Stimulated activated CD8-positive, alpha-beta memory T cell treated with anti-CD3 and anti-CD28 coated beads, Interleukin-7, amount 100 ng/mL, for 1 hour (primary cell): ENCODE data around the gene NARF.
"Not testable (repeated sequence)": the region's sequence is repeated elsewhere in the genome, so short reads cannot be mapped to it uniquely, and the experiment has no call there.

Experiments
- DNase-seq, 2 donors: peaks; one replicate each; pipeline ENCODE4 v3.0.0-alpha.2; 2020; ENCODE audit warnings: low read depth in 2 of 2

Gene NARF

DNA sequence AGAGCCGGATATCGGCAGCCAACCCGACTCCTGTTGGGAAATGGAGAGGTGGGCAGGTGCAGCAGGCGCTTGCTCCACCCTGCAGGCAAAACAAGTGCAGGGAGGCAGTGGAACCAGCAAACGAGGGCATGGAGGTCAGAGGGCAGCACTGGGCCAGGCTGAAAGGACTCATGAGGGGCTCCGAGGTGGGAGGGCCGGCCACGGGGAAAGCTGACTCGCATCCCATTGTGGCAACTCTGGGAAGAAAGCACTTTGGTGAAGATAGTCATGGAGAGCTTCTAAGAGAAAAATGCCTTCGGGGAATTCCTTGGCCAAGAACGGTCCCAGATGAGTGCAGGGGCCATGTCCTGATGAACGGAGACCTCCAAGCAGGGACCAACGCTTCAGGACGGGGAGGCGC lies 12.4 kb upstream of the NARF start:
- DNase-seq = no peak

DNA sequence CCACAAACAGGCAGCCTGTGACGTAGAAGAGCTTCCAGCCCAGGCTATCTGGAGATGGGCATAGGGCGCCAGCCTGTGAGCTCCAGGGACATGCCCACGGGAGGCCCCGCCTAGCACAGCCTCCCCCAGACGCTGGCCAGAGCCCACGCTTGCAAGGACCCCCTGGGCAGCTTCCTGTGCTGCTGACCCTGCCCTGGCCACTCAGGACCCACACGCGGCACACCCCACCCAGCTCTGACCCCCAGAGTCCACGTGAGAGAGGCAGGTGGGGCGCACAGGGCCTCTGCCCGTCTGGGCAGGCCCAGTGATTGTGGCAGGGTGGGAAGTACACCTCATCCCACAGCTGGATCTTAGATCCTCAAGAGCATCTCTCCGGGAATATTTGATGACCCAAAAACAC lies 11.9 kb upstream of the NARF start:
- no peak for DNase-seq

DNA sequence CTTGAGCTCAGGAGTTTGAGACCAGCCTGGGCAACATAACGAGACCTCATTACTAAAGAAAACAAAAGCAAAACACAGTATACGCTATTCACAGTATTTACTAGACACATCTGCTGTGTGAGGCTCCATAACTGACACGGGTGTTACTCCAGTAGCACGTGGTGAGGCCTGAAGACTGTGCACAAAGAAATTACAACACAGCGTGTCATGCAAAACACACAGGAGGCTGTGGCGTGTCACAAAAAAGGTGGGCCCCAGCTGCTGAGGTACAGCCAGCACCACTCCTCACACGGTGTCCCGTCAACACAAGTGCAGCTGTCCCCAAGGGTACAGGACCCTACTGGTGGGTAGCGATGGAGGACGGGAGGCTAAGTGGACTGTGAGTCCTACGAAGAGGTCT lies 10.7 kb upstream of the NARF start:
- no peak for DNase-seq

DNA sequence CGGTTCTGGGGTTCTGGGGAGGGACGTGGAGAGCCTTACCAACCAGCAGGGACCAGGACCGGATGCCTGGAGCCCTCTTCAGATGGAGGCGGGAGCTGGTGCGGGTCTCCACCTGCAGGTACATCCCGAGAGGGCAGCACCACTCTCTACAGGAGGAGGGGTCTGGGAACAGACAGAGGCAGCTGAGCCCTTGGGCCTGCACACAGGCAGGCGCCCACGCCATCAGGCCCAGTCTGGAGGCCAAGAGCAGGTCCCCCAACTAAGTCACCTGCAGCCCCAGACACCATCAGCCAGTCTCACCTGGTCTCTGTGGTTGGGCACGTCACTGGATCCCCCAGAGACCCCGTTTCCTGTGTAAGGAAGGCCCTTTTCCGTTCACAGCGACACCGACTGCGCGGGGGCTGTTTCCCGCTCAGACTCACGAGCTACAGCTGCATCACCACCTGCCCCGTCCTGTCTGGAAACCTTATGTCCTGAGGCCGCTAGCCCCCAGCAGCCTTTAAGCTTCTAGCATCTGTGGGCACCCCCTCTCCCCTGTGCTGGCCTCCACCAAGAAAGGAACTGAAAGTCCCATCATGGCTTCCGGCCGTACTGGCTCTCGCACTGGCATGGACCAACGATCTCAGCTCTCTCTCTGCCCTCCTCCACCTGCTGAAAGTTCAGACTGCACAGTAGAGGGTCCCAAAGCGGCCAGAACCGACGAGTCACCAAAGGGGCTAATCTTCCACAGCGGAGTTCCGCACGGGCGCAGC lies 9.2 kb upstream of the NARF start:
- peak; percentile 44 to 54 for DNase-seq

DNA sequence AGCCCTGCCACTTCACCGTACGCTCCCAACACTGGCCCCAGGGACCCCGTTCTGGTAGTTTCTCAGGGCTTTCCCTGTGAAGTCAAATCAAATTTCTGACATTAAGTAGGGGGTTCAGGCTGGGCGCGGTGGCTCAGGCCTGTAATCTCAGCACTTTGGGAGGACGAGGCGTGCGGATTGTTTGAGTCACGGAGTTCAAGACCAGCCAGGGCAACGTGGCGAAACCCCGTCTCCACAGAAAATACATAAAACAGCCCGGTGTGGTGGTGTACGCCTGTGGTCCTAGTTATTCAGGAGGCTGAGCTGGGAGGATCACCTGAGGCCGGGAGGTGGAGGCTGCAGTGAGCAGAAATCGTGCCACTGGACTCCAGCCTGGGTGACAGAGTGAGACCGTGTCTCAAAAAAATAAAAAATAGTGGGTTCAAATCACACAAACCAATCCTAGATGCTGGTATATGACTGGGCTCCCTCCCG lies 8.6 kb upstream of the NARF start:
- no peak for DNase-seq

DNA sequence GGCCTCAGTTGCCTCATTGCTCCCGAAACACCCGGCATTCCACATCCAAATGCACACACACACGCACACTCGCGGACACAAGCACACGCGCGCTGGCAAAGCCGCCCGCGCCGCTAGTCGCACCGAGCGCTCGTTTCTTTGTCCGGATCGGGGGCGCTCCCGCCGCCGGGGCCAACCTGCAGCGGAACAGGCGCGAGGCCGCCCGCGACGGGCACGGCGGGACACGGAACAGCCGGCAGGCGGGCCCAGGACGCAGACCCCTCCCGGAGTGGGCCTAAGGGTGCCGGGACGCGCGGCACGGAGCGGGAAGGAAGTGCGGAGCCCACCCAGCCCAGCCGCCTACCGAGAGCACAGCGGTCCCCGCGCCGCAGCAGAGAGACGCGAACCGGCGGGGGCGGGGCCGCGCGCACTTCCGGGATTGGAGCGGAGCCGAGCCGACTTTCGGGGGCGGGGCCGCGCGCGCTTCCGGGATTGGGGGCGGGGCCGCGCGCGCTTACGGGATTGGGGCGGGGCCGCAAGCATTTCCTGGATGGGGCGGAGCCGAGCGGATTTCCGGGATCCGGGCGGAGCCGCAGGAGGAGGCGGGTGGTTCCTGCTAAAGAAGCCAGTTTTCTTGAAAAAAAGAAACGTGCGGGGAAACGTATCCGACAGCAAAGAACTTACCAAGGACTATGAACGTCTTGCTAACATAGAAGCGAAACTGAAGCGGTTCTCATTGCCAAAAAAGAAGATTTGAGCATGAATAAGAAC lies 8.0 kb upstream of the NARF start, which contains the start of gene CYBC1:
TSS of gene CYBC1 (minus strand) at position 396 of the 750 bp plus-strand sequence. CDS start 1,498 bp downstream, outside the sequence.
- peak; percentile 93 for DNase-seq

DNA sequence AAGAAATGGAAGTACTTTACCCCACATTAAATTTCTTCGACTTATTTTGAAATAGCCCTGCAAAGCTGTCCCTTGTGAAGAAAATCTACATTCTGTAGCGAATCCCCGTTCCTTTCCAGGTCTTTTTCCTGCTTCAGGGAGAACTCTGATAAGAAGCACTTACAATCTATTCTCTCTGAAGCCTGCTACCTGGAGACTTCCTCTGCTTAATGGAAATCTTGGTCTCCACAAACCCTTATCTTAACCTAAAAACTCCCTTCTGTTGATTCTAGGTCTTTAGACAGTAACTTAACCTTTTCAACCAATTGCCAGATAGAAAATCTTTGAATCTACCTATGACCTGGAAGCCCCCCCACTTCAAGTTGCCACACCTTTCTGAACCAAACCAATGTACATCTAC lies 6.4 kb upstream of the NARF start:
- no peak for DNase-seq

DNA sequence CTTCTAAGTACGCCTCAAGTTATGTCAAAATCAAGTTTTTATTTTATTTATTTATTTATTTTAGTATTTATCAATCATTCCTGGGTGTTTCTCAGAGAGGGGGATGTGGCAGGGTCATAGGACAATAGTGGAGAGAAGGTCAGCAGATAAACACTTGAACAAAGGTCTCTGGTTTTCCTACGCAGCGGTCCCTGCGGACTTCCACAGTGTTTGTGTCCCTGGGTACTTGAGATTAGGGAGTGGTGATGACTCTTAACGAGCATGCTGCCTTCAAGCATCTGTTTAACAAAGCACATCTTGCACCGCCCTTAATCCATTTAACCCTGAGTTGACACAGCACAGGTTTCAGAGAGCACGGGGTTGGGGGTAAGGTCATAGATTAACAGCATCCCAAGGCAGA lies 5.4 kb upstream of the NARF start:
- not testable (repeated sequence) for DNase-seq

DNA sequence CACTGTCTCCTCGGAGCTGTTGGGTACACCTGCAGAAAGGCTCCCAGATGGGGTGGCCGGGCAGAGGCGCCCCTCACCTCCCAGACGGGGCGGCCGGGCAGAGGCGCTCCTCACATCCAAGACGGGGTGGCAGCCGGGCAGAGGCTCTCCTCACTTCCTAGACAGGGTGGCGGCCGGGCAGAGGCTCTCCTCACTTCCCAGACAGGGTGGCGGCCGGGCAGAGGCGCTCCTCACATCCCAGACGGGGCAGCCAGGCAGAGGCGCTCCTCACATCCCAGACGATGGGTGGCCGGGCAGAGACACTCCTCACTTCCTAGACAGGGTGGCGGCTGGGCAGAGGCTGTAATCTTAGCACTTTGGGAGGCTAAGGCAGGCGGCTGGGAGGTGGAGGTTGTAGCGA lies 4.8 kb upstream of the NARF start:
- DNase-seq = not testable (repeated sequence)

DNA sequence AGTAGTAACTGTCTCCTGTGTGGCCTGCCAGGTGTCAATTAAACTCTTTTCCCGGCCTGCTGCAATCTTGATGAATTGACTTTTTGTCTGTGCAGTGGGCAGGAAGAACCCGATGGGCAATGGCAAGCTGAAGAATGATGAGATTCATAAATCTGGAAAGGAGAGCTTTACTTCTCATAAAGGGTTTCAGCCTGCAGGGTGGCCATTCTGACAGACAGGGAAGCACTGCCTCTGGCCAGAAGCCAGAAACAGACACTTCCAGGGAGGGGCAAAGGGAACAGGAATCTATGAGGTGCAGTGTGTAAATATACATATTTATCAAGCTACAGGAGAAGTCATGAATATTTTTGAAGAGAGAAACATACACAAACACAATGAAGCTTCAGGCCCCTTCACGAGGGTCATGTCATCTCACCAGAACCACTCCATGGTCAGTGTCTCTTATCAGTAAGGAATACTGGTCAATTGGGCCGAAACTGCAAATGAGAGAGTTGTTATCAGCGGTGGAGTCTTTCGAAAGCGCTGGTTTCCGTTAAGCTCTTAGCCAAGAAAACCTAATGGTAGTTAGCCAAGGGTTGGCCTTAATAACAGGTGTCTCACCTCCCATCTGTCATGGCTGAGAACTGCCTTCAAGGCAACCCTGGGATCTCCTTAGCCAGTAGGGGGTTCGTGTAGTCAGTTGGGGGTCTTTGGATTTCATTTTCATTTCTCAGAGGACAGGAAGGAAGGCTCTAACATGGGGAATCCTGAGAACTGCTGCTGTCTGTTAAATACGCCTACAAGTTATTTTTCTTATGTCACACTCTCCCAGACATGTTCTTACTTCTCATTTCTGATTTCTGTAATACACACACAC lies 1.2 kb upstream of the NARF start:
- DNase-seq = no peak

DNA sequence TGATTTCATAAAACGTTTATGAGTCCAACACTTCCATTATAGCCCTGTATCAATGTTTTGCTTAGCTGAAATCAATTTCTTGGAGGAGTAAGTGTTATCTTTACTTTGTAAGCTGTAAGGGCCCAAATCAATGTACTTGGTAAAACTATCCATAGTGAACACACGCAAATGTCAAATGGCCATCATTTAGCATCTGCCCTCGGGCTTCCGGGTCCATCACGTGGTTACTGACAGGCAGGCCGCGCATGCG lies 687 bp upstream of the NARF start:
- no peak for DNase-seq

DNA sequence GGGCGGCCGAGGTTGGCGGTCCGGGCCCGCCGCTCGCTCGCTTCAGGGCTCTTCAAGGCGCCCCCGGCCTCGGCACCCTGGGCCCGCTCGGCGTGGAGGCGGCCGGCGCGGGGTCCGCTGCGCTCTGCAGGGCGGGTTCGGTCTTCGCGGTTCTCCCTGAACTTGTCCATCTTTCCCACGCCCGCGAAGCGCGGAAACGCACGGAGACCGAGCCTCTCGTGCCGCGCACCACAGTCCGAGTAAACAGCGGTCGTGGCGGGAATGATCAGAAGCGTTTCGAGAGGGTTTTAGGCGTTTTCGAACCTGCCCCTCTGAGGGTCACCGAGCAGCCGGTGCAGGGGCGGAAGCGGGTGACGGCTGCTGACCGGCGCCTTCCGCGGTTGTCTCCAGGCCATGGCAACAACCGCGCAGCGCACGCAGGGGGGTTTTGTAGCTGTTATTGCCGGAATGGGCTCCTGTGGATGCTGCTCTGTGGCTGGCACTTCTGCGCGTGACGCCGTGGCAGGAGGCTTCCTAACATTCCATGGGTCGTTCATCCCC lies 414 bp downstream of the NARF start:
- no peak for DNase-seq

DNA sequence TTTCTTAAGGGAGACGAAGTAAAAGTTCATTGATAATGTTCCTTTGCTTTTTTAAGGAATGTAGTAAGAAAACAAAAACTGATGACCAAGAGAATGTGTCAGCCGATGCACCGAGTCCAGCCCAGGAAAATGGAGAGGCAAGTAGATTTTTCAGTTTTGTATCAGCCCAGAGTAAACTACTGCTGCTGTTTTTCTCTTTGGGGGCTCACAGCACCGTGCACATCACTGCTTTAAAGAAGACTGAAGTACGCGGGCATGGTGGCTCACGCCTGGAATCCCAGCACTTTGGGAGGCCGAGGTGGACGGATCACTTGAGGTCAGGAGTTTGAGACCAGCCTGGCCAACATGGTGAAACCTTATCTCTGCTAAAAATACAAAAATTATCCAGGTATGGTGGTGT lies 1.4 kb downstream of the NARF start:
- not testable (repeated sequence) for DNase-seq

DNA sequence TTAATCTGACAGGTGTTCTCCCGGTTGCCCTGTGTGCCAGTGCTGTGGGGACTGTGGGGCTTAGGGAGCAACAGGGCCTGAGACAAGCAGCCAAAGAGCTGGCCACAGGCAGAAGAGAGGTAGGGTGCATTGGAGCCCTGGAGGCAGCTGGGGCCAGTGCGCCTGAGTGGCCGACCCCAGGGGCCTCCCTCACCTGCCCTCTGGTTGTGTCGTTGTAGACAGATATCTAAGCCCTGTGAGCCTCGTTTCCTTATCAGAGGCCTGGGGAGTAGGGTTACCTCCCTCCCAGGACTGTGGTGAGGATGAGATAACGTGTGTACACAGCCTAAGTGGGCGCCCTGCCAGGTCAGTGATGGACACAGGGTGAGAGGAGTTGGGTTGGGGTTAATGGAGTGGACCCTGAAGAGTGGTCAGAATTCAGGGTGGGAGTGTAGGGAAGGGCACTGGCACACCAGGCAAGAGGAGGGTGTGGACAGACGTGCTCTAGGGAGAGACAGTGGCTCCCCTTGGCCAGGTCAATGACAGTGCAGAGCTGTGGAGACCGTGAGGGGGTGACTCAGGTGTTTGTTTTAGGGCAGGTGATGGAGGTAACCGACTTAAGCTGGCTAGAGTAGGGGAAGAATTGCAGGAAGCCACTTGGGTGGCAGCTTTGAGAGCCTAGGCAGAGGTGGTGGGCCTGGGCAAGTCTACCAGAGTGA lies 3.4 kb downstream of the NARF start:
- DNase-seq = no peak

DNA sequence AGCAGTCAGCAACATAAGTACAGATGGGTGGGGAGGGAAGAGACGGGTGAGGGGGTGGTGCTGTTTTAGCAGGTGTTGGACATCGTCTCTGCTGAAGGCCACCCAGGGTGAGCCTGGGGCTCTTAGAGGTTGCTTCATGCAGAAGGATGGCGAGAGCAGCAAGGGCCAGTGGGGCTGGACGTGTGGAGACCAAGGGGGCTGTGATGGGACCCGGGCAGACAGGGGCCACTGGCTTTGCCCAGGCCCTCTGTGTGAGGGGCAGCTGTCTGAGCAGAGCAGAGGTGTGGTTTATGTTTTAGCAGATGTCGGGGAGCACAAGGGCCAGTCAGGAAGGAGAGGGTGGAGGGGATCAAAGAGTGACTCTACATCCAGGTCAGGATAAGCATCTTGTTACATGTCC lies 4.8 kb downstream of the NARF start:
- DNase-seq = no peak

DNA sequence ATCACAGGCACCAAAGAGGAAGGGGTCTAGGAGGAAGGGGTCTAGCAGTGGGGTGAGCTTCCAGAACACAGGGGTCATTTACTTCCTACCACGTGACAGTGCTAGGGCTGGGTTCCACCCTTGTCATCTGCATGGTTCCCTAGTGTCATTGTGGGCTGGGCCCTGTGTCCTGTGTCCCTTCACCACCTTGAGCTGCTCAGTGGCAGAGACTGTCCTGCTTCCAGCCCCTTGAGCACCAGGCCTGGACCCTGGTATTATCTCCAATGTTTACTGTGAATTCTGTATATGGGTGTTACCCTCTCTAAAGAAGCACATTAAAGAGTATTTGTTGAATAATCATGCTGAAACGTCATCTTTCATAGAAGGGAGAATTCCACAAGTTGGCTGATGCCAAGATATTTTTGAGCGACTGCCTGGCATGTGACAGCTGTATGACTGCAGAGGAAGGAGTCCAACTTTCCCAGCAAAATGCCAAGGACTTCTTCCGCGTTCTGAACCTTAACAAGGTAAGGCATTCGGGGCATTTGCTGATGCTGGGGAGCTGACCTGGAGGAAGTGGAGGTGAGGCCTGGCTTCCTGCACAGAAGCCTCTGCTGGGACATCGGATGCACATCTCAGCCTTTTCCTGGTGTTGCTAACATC lies 5.5 kb downstream of the NARF start:
- no peak for DNase-seq

DNA sequence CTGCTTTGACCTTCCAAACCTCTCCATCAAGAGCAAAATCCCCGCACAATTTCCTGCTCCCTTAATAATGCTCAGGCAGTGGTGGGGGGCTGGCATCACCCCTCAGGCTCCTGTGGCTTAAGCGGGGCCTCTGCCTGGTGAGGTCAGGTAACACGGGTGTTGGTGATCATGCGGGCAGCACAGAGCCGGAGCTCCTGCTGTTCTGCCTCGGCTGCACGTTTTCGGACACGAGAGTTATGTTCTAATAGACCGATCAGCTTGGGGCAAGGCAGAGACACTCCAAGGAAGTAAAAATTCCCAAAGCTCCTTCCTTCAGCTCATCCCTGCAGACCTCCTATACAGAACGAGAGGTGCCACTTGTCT lies 6.0 kb downstream of the NARF start:
- no peak for DNase-seq

DNA sequence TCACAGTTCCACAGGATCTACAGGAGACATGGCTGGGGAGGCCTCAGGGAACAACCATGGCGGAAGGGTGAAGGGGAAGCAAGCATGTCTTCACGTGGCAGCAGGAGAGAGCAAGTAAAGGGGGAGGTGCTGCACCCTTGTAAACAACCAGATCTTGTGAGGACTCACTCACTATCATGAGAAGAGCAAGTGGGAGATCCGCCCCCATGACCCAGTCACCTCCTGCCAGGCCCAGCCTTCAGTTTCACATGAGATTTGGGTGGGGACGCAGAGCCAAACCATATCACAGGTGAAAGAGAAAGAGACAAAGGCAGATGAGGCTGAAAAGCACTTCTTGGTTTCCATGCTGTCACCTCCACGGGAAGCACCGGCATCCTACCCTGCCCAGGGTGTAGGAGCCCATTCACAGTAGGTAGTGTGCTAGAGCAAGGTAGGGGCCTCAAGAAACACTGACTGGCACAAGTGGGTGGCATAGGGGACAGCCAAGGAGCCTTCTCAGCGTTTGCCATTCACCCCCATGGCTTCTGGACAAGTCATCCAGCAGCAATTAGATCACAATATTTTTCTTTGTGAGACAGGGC lies 6.6 kb downstream of the NARF start:
- no peak for DNase-seq

DNA sequence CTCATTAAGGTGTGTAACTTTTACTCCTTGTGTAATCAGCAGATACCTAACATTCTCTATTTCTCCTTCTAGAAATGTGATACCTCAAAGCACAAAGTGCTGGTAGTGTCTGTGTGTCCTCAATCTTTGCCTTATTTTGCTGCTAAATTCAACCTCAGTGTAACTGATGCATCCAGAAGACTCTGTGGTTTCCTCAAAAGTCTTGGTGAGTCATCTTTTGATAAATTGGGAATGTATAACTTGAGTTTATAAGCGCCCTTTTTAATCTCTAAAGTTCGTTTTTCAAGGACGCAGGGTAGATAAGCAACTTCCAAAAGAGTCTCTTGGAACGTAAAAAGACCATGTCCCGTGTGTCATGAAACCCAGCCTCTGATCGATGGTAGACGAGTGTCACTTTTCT lies 10.2 kb downstream of the NARF start:
- no peak for DNase-seq

DNA sequence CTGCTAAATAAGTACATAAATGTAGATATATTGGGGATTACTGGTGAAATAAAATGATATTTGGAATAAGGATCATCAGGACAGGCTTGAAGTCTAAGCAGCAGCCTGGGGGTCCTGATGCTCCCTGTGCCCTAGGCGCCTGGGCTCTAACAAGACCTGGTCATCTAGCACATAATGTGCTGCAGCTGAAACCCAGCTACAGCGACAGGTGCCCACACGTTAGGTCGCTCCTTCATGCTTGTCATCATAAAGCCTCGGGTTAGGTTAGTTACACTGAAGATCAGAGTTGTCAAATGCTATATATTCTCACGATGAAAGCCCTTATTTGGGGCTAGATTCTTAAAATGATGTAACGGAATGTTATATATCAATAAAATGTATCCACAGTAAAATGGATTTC lies 11.5 kb downstream of the NARF start:
- DNase-seq = no peak
